ENCODE results near the gene CHODL. TPM values are rescaled to one million over a fixed set of nuclear protein-coding genes. Genes with fewer than 3 reads are reported as not detected.

CHODL gene
- total and polyA plus RNA-seq, 2 of the 4 experiments (the other 2 are of a cell fraction): under 0.01 TPM; not detected in 1

DNA sequence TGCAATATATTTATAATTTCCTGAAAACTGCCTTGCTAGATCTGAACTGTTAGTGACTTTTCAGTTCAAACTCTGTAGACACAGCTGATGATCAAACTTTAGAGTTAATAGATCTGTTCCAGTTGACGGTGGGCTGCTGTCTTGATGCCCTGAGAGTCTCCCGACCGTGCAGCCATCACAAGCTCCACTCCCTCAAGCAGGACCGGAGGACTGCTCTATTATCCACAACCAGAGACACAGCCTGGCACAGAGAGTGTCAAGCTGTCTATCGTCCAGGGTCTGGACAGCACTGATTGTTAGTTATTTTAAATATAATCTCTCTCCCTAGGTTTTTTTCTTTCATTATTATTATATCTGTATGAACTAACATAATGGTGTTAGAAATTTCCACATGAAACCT is 8.0 kb downstream of the CHODL start:
- H3K9ac ChIP-seq (ENCODE audit: low read depth, low read length): no peak overlapping the region
- CTCF ChIA-PET: no interaction called here

More for the DNA sequence above, 8.0 kb downstream of the CHODL start:
- Histone ChIP-seq H3K36me3 (ENCODE audit: control insufficient read depth, insufficient read depth, low read length) (no peaks in the 10 kb centered on the region), H3K18ac (ENCODE audit: low read depth, low read length) (no peak overlapping the region), H2AFZ (replicated peaks; ENCODE audit: low read length, poor library complexity) (no peak overlapping the region), H4K8ac (ENCODE audit: low read depth in 2 of 2, low read length in 2 of 2) (no peak overlapping the region), H3K4me1 (ENCODE audit: control insufficient read depth, insufficient read depth, low read length) (no peaks in the 10 kb centered on the region), H4K20me1 (ENCODE audit: insufficient read depth, low read length) (no peaks in the 10 kb centered on the region), H3K9me1 (ENCODE audit: insufficient read depth, low read length) (no peaks in the 10 kb centered on the region), H3K23ac (ENCODE audit: low read depth, low read length) (no peak overlapping the region), H4K91ac (ENCODE audit: insufficient read depth, low read depth, low read length) (no peak overlapping the region), H2BK5ac (ENCODE audit: low read depth, low read length, poor library complexity, severe bottlenecking) (no peak overlapping the region), H4K5ac (ENCODE audit: low read depth, low read length) (no peak overlapping the region), H2BK15ac (ENCODE audit: low read depth, low read length) (no peak overlapping the region), H3K4me3 (ENCODE audit: insufficient read depth, low read depth, low read length) (no peak overlapping the region), H3K27ac (ENCODE audit: insufficient read depth, low read length) (no peak overlapping the region), H3K4ac (ENCODE audit: low read depth, low read length) (no peak overlapping the region), H3K9me3 (ENCODE audit: control insufficient read depth, insufficient read depth, low read length) (peaks cover 2% of the 10 kb centered on the region; the same call in 1 of the 2 replicates), H2AK9ac (replicated peaks; ENCODE audit: low read depth, low read length, poor library complexity) (no peak overlapping the region), H2BK20ac (ENCODE audit: low read depth, low read length) (no peak overlapping the region), H3K27me3 (ENCODE audit: control insufficient read depth, insufficient read depth, low read length) (no peaks in the 10 kb centered on the region), H2BK120ac (ENCODE audit: low read depth, low read length) (no peak overlapping the region), H3K14ac (replicated peaks; ENCODE audit: low read depth, low read length) (no peak overlapping the region), H3K79me1 (ENCODE audit: low read depth in 1 of 2, low read length in 2 of 2) (no peaks in the 10 kb centered on the region), H3K4me2 (ENCODE audit: low read depth, low read length) (no peak overlapping the region), H2AK5ac (ENCODE audit: low read depth, low read length) (no peak overlapping the region), H3K56ac (ENCODE audit: extremely low read depth, insufficient read depth, low read length) (no peak overlapping the region)
- BruUV-seq (replicated peaks): no TSS peak
- in situ Hi-C loops (cut with MboI; ENCODE audit: low sequenced_read_pairs): no loop called here
- TF ChIP-seq MAZ (IDR thresholded peaks at IDR 0.05; ENCODE audit: borderline replicate concordance, low read depth, low read length) (no peak), CHD1 (IDR thresholded peaks at IDR 0.05; ENCODE audit: low read depth, low read length) (no peak), MXI1 (IDR thresholded peaks at IDR 0.05; ENCODE audit: borderline replicate concordance, low read depth, low read length) (no peak), CEBPB (IDR thresholded peaks at IDR 0.05; ENCODE audit: low read depth, low read length) (no peak), NFE2L2 (IDR thresholded peaks at IDR 0.05; ENCODE audit: low read depth, low read length) (no peak), POLR2A (IDR thresholded peaks at IDR 0.05; ENCODE audit: low read depth, low read length) (no peak), MAFK (IDR thresholded peaks at IDR 0.05; ENCODE audit: low read depth, low read length) (no peak), RCOR1 (IDR thresholded peaks at IDR 0.05; ENCODE audit: insufficient replicate concordance, low read length) (no peak), FOS (IDR thresholded peaks at IDR 0.05; ENCODE audit: low read depth, low read length) (no peak)
- TF ChIP-seq, protein P1, sequence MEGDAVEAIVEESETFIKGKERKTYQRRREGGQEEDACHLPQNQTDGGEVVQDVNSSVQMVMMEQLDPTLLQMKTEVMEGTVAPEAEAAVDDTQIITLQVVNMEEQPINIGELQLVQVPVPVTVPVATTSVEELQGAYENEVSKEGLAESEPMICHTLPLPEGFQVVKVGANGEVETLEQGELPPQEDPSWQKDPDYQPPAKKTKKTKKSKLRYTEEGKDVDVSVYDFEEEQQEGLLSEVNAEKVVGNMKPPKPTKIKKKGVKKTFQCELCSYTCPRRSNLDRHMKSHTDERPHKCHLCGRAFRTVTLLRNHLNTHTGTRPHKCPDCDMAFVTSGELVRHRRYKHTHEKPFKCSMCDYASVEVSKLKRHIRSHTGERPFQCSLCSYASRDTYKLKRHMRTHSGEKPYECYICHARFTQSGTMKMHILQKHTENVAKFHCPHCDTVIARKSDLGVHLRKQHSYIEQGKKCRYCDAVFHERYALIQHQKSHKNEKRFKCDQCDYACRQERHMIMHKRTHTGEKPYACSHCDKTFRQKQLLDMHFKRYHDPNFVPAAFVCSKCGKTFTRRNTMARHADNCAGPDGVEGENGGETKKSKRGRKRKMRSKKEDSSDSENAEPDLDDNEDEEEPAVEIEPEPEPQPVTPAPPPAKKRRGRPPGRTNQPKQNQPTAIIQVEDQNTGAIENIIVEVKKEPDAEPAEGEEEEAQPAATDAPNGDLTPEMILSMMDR (conservative IDR thresholded peaks at IDR 0.05; ENCODE audit: low read depth, low read length): no peak
- TF ChIP-seq, protein P2, sequence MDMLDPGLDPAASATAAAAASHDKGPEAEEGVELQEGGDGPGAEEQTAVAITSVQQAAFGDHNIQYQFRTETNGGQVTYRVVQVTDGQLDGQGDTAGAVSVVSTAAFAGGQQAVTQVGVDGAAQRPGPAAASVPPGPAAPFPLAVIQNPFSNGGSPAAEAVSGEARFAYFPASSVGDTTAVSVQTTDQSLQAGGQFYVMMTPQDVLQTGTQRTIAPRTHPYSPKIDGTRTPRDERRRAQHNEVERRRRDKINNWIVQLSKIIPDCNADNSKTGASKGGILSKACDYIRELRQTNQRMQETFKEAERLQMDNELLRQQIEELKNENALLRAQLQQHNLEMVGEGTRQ (IDR thresholded peaks at IDR 0.05; ENCODE audit: low read depth, low read length): no peak
- POLR2A ChIA-PET (ENCODE audit: unreplicated experiment): no interaction called here
- DNase-seq (no peak), ATAC-seq (ENCODE audit: low read depth) (no peak)
- dilution Hi-C loops (cut with HindIII; ENCODE audit: low sequenced_read_pairs, unreplicated experiment): no loop called here
- no CpG with 5 or more reads among the region's 5 CpGs for WGBS, 2 experiments (ENCODE audit: extremely low coverage in 2 of 2, insufficient read length in 1 of 2)
- intact Hi-C loops (cut with micrococcal nuclease): no loop called here
